Calu3 (cell line): ENCODE results near the gene CHRM5. TPM values are rescaled to one million over a fixed set of nuclear protein-coding genes. Genes with fewer than 3 reads are reported as not detected.
A peak's percentile ranks its signal among the peaks of the same experiment; 100 is the strongest.

ENCODE experiments used
- BruUV-seq: library from RNA; stranded (reverse); fragments of 400-500 nt; replicated peaks from 2 replicates; lab custom pipeline; 2021; lab: Mats Ljungman, UMichigan
- CTCF ChIA-PET: fragments of 300-600 bp; sonication (Branson Sonifier 250); formaldehyde crosslinking; loops from one replicate; lab custom pipeline; 2022; ENCODE audit warnings: antibody characterized with exemption; lab: Charles Lee
- DNase-seq: peaks from one replicate; pipeline ENCODE4 v3.0.0; 2022
- H3K27ac Mint-ChIP-seq: one replicate; pipeline ENCODE4 v1.8.0; 2022; ENCODE audit warnings: mixed read lengths; ENCODE audit not compliant: unreplicated experiment
- H3K27me3 Mint-ChIP-seq: one replicate; pipeline ENCODE4 v1.8.0; 2022; ENCODE audit warnings: mixed read lengths; ENCODE audit not compliant: unreplicated experiment
- H3K36me3 Mint-ChIP-seq: one replicate; pipeline ENCODE4 v1.8.0; 2022; ENCODE audit warnings: mild to moderate bottlenecking, moderate library complexity, mixed read lengths; ENCODE audit not compliant: insufficient read depth, unreplicated experiment
- H3K4me1 Mint-ChIP-seq: one replicate; pipeline ENCODE4 v1.8.0; 2022; ENCODE audit warnings: mild to moderate bottlenecking, low read depth, mixed read lengths; ENCODE audit not compliant: unreplicated experiment
- H3K4me3 Mint-ChIP-seq: one replicate; pipeline ENCODE4 v1.8.0; 2022; ENCODE audit warnings: mild to moderate bottlenecking, low read depth, moderate library complexity, mixed read lengths; ENCODE audit not compliant: unreplicated experiment
- H3K9me3 Mint-ChIP-seq: one replicate; pipeline ENCODE4 v1.8.0; 2022; ENCODE audit warnings: low read depth, mixed read lengths; ENCODE audit not compliant: unreplicated experiment
- intact Hi-C: fragments of 100-400 bp; cut with micrococcal nuclease; formaldehyde crosslinking; loops from one replicate; pipeline ENCODE4 v1.10.0; 2022; ENCODE audit not compliant: unreplicated experiment
- total RNA-seq: library from RNA; stranded (reverse); gene quantifications from 2 replicates; pipeline ENCODE4 v1.2.3, GENCODE V29; 2022
- TF ChIP-seq, protein P1 (sequence below): fragments of 200-600 bp; IDR thresholded peaks from one replicate; pipeline ENCODE4 v1.8.0; 2022; ENCODE audit warnings: antibody characterized with exemption; ENCODE audit not compliant: unreplicated experiment

Gene CHRM5
- total RNA-seq, 1 experiment from 2014 or later = not detected

- no peak for DNase-seq
- TF ChIP-seq, protein P1, sequence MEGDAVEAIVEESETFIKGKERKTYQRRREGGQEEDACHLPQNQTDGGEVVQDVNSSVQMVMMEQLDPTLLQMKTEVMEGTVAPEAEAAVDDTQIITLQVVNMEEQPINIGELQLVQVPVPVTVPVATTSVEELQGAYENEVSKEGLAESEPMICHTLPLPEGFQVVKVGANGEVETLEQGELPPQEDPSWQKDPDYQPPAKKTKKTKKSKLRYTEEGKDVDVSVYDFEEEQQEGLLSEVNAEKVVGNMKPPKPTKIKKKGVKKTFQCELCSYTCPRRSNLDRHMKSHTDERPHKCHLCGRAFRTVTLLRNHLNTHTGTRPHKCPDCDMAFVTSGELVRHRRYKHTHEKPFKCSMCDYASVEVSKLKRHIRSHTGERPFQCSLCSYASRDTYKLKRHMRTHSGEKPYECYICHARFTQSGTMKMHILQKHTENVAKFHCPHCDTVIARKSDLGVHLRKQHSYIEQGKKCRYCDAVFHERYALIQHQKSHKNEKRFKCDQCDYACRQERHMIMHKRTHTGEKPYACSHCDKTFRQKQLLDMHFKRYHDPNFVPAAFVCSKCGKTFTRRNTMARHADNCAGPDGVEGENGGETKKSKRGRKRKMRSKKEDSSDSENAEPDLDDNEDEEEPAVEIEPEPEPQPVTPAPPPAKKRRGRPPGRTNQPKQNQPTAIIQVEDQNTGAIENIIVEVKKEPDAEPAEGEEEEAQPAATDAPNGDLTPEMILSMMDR = no peak
- Mint-ChIP-seq H3K27ac (no peak overlapping the region), H3K36me3 (no peaks in the 10 kb centered on the region), H3K4me3 (no peak overlapping the region), H3K4me1 (no peaks in the 10 kb centered on the region), H3K27me3 (no peaks in the 10 kb centered on the region), H3K9me3 (no peaks in the 10 kb centered on the region)
- no TSS peak for BruUV-seq
- intact Hi-C loops = no loop called here
- CTCF ChIA-PET = interaction anchor here (0.6 to 0.7 kb wide), 2 partner anchors 13 to 252 kb away, joined by 3 to 14 read pairs; partner anchors contain the start of gene SLC12A6
Observed at GRCh38 chr15:34085746-34086145, 117.4 kb downstream of the CHRM5 start.

DNA sequence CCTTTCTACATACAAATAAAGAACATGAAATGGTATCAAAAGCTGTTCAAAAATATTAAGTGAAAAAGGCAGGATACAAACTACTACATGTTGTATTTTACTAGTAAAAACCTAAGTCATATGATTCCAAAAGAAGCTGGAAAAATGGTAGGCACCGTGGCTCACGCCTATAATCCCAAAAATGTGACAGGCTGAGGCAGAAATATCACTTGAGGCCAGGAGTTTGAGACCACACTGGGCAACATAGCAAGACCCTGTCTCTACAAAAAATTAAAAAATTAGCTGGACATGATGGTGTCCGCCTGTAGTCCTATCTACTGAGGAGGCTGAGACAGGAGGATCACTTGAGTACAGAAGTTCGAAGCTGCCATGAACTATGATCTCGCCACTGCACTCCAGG lies 131.6 kb downstream of the CHRM5 start:
- CTCF ChIA-PET = no interaction called here
- no peak for DNase-seq
- Mint-ChIP-seq H3K27me3 (no peaks in the 10 kb centered on the region), H3K4me1 (no peaks in the 10 kb centered on the region), H3K4me3 (no peak overlapping the region), H3K27ac (no peak overlapping the region), H3K9me3 (no peaks in the 10 kb centered on the region), H3K36me3 (peaks cover 17% of the 10 kb centered on the region)
- intact Hi-C loops = no loop called here
- no TSS peak for BruUV-seq
- TF ChIP-seq, protein P1 = no peak

DNA sequence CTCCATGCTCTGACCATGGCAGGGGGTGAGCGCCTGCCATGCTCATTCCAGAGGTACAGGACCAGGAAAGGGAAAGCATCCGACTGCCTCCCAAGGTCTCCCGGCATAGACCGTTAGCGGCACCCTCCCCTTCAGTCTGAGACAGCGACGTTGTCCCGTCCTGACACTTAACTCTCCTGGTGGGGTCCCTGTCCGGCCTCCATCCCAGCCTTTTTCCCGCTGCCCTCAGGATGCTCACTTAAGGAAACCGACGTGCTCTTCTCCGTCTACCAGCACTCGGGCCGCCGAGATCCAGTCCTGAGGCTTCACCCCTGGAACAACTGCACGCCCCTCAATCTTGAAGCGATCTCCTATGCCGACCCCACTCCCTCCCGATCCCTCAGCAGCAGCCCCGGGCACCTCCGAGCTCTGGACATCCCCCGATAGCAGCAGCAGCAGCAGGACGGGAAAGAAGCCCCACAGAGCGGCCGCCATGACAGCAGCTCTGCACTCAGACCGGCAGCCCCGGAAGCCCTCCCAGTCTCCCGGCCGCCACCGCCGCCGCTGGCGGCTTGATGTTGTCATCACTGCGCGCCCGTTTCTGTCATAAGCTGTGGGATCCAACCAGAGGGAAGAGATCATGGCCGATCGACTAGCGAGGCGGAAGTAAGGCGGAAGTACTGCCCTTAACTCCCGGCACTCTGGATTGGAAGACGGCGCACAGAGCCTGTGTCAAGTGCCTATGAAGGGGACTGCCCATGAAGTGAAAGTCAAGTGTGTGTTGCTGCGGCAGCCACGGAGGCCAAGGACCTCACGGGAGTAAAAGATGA lies 133.3 kb downstream of the CHRM5 start, which contains the start of the genes EMC7 and PGBD4:
Gene EMC7, minus strand, starts transcription at position 497 of the 809 bp plus-strand sequence. Its CDS starts 23 bp downstream, at position 474.
Gene PGBD4, plus strand, starts transcription at position 718 of the 809 bp plus-strand sequence. CDS start 449 bp downstream, outside the sequence.
- H3K9me3 Mint-ChIP-seq = no peaks in the 10 kb centered on the region

GRCh38 chr15:34102175-34102925 lies 134.1 kb downstream of the CHRM5 start:
- Mint-ChIP-seq H3K4me1 (no peaks in the 10 kb centered on the region), H3K27me3 (no peaks in the 10 kb centered on the region), H3K4me3 (peak overlapping the region; percentile 89), H3K9me3 (no peaks in the 10 kb centered on the region), H3K27ac (peak overlapping the region; percentile 89), H3K36me3 (peaks cover 17% of the 10 kb centered on the region)
- intact Hi-C loops = no loop called here
- TSS peak; percentile 83 for BruUV-seq
- CTCF ChIA-PET = no interaction called here
- no peak for DNase-seq
- TF ChIP-seq, protein P1 = no peak

More for the DNA sequence above, 133.3 kb downstream of the CHRM5 start, which contains the start of the genes EMC7 and PGBD4:
- Mint-ChIP-seq H3K4me1 (no peaks in the 10 kb centered on the region), H3K4me3 (peak within 1 kb of the TSS; percentile 89), H3K27me3 (no peaks in the 10 kb centered on the region), H3K36me3 (peaks cover 17% of the 10 kb centered on the region), H3K27ac (peak within 1 kb of the TSS; percentile 89)
- CTCF ChIA-PET = no interaction called here
- peak; percentile 82 for DNase-seq
- BruUV-seq = TSS peak; percentile 62
- TF ChIP-seq, protein P1 = no peak
- intact Hi-C loops = no loop called here
